GM21526 (cell line): ENCODE results near the gene TLL1.

Source experiments
- ATAC-seq: cut with Tn5 transposase; IDR thresholded peaks from one replicate; pipeline ENCODE4 v1.9.1; 2021; ENCODE audit warnings: moderate library complexity; ENCODE audit not compliant: unreplicated experiment, low FRiP score

The TLL1 gene

DNA sequence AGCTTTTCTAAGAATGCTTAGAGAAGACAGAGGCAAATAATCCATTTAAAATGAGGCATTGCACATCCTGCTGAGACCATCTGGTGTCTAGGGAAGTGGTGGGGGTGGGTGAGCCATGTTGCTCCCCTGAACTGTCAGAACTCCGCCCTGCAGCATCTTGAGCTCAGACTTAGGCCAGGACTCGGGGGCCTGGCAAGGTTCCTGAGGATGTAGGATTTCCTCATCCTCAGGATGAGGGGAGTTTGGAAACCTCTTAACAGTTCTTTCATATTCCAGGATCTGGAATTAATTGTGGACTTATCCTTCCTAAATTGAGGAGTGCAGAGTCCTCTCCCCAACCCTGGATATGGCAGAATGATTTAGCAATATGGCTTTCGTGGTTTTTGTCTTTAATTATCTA lies 6.6 kb downstream of the TLL1 start:
- ATAC-seq = no peak

DNA sequence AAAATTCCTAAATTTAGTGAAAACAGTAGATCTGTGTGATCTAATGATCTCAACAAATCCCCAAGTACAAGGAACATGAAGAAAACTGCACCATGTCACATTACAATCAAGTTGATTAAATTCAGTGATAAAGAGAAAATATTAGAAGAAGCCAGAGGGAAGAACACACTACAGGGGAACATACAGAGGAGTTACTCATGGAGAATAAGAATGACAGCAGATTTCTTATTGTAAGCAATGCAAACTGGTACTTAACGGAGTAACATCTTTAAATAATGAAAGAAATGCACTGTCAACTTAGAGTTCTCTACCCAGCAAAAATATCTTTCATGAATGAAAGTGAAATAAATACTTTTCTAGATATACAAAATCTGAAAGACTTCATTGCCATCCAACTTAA lies 21.1 kb downstream of the TLL1 start:
- ATAC-seq = no peak

DNA sequence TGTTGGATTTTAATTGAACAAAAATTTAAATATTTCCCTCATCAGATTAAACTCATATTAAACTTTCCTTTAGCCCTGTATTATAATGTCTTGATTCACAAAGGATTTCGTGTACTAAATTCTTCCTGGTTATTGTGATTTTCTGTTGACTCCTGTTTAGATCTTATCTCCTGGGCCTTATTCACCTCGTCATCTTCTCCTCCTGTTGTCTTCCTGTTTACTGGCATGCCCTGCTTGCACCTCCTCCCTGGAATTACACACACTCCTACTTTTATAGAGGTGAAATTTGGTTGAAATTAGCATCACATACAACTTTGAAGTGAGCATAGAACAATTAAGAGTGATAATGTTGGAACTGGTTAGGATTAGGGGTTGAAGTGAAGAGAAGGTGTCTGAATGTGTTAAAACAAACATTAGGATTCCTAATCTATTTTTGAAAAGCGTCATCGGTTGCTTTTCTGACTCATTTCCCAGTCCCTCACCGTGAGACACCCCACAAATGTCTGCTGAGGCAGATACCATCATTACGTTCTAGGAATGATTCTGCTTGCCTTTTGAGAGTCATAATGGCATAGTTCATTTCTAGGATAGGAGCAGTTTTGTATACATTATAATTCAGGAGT lies 32.5 kb downstream of the TLL1 start:
- no peak for ATAC-seq

DNA sequence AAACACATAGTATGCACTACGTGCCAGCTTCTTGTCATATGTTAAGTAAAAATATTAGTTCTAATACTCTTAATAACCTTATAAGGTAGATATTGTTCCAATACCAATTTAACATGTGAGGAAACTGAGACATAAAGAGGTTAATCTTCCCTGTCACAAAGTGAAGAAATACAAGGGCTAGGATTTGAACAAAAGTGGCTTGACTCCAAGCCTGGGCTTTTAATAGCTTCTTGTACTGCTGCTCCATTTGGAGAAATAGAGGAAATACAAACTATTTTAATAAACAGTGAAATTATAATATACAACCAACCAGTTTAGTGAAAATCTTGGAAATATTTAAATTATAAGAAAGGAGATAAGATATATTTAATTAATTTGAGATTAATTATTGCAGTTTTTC lies 33.2 kb downstream of the TLL1 start:
- no peak for ATAC-seq

DNA sequence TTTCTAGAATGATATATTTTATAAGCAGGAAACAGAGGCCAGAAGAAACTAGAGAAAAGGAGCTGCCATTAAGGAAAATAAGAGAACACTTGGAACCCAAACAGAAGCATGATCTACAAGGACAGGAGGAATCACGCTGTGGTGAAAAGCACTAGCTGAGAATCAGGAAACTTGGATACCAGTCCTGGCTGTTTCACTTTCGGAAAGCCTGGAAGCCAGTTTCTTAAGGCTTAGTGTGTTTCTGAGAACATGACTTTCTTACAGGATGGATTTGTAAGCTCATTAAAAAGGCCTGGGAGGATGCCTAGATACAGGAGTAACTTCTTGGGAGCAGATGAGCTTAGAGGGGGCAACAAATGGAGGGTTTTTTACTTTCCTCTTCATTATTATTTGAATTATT lies 36.9 kb downstream of the TLL1 start:
- ATAC-seq = no peak

DNA sequence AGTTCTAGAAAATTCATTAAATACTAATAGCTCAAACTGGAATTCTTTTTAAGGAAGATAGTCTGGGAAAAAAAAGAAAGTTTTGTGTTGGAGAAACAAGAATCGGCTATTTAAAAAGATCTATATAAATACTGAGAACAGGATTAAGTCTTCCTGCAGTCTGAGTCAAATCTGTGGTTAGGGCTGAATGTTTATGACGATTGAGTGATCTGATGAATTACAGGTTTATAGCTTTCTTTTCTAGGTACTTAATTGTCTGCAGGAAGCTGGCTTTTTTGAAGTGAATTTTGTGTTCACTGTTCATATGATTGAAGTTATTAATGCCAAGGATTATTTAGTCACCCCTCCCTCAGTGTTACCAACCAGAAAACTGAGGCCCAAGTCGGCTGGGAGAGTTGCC lies 42.2 kb downstream of the TLL1 start:
- ATAC-seq = no peak

DNA sequence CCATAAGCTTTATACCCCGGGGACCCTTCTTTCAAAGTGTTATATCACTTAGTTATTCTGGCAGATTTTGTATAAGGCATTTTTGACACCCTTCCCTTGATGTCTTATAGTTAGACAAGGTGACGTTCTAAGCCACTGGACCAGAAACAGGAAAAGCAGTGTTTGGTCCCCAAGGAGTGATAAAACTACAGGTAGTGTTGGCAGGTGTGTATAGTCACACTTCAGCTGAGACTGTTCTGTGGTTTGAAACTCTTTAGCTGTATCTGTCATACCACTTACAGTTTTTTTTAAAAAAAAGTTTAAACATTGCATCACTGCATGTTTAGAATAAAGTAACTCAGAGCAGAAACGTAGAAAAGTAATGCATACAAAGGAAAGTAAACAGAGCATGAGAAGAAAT lies 48.5 kb downstream of the TLL1 start:
- no peak for ATAC-seq

DNA sequence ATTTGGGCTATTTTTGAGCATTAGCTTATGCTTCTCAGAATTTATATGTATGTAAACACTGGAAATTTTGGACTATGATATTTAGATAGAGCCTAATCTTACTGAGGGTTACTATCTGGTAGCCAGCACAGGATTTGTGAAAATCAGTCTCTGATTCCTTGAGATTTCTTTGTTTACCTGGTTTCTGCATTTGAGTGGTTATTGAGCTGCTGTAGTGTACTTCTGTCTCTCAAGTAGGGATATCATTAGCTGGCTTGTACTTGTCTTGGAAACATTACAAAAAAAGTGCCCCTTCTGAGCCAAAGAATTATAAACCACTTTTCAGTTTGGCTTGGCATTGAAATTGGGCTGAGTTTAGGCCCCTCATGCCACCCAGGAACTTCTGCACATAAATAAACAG lies 49.7 kb downstream of the TLL1 start:
- no peak for ATAC-seq

DNA sequence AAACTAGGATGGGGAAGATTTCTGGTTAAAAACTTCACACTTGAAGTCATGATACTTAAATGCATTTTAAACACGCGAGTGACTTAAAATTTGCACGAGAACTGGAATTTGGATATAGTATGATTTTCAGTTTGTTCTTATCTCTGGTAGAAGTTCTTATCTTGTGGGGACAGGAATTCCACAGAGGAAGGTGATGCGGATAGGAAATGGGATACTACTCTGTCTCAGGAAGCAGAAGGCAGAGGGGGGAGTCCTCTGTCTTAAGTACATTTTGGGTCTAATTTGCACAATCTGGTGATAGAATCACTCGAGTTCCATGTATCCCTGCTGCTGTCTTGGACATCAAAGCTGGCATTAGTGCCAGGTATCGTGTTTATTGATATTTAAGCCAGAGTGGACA lies 53.3 kb downstream of the TLL1 start:
- no peak for ATAC-seq

DNA sequence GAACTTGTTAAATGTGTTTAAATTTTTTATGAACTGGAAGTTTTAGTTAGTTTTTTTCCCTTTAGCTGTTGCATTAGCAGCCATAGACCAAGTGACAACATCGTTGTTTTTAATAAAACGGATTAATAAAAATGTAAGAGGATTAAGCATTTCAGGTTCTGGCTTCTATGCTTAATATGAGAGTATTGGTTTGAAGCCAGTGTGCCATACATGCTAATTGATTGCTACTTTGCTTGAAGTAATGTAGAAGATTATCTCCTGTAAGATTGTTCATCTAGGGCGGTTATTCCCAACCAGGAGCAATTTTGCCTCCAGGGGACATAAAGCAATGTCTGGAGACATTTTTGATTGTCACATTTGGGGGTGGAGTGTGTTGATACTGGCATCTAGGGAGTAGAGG lies 54.3 kb downstream of the TLL1 start:
- no peak for ATAC-seq

DNA sequence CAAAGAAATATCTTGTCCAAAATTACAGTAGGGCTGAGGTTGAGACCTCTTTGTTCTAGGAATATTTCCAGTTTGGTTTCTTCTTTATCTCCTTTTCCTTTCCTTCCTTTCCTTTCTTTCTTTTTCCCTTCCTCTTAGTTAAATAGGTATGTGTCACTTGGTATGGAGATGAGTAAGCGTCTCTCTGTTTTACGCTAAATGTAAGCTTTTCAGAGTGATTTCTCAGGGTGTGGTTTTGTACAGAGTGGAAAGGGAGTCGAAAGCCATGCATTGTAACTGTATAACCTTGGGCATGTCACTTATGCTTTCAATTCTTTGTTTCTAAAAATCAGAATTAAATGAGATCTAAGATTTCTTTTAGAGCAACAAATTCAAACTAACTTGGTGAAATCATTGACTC lies 54.8 kb downstream of the TLL1 start:
- no peak for ATAC-seq

DNA sequence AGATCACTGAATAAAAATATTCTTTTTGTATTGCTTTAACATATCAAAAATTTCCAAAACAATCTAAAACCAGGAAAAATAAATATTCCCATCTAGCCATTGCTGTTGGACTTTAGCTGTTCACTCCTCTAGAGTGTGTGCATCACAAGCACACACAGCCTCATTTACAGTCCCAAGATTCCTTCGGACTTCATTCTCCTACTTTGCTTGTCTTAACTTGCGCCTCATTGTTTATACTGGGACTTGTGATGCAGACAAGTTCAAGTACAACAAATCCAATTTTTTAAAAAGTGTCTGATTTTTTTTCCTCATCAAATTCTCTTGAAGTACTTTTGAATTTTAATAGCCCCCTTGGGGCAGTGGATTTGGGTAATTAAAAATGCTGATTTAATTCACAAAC lies 55.6 kb downstream of the TLL1 start:
- no peak for ATAC-seq

DNA sequence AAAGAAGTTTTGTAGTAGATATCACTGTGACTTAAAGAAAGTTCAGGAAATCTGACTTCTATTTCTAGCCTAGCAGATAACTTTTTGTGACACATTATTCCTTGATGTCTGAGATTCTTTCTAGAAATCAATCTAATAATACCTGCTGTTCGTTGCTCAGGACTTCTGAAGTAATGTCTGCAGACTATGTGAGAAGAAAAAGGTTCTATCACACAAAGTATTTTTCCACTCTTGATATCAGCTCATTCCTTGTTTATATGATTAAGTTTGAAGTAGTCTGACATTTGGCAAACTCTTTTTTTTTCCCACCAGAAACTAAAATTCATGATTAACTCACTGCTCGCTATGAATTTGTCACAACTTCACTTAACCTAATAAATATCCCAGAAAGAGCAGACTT lies 56.6 kb downstream of the TLL1 start:
- no peak for ATAC-seq

DNA sequence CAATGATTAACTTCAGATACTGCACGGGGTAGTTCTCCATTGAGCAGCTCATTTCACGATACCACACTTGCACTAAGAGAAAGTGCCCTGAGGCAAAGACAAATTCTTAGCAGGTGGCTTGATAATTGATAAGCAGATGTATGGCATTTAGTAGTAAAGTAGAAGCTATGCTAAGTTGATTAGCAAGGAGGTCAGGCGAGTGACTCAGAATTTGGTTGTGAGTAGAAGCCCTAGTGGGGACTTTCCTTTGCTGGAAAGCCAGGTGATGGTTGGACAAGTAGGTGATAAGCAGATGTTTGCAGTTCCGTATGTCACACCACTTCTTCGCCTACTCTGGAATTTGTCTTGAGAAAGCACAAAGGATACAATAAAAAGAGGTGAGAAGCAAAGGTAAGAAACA lies 58.7 kb downstream of the TLL1 start:
- ATAC-seq = no peak

DNA sequence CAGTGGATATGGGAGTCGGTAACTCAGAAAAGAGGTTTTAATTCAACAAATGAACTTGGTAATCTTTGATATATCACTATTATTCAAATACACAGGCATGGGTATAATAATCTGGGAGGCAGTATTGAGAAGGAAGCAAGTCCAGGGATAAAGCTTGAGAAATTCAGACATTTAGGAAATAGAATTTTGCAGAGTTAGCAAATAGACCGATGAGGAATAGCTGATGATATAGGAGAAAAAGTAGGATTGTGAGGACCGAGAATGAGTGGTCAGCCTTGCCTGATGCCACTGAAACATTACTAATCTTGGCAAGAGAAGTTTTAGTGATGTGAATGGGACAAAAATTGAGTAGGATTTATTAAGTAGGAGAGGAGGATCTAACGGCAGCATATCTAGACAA lies 71.9 kb downstream of the TLL1 start:
- ATAC-seq = no peak

DNA sequence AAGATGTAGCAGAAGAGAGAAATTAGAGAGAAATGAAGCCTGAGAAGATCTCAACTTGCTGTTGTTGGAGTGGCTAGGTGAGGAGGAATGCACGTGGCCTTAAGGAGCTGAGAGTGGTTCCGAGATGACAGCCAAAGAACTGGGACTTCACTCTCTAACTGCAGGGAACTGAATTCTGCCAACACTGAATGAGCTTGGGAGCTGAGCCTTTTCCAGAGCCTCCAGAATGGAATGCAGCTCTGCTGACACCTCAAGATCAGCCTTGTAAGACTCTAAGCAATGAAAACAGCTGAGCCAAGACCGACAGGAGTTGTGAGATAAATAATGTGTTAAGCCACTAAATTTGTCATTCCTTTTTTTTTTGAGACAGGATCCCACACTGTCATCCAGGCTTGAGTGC lies 73.0 kb downstream of the TLL1 start:
- no peak for ATAC-seq

DNA sequence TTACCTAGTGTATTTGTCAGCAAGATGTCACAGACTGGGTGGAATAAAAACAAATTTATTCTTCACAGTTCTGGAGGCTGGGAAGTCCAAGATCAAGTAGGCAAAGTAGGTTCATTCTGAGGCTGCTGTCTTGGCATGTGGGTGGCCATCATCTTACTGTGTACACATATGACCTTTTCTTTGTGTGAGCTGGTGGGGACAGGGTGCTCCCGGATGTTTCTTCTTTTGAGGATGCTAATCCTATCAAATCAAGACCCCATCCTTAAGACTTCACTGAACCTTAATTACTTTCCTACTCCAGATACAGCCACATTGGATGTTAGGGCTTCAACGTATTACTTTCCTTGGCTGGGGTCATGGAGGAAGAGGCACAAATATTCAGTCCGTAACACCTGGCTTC lies 74.0 kb downstream of the TLL1 start:
- no peak for ATAC-seq

DNA sequence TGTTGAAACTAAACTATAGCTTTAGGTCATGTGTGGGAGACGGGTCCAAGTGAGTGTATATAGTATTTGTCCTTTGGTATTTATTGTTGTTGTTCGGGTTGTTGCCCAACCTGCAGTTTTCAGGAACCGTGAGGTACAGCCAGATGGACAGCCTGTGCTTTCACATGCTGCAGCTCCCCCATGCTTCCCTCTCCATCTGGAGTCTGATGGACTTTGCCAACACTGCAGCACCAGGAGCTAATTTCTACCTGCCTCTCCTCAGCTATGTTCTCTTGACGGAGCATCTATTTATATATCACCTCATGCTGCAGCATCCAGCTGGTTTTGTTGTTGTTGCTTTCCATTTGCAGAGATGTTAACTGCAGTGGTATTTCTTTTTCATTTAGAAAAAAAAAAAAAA lies 80.1 kb downstream of the TLL1 start:
- ATAC-seq = no peak

DNA sequence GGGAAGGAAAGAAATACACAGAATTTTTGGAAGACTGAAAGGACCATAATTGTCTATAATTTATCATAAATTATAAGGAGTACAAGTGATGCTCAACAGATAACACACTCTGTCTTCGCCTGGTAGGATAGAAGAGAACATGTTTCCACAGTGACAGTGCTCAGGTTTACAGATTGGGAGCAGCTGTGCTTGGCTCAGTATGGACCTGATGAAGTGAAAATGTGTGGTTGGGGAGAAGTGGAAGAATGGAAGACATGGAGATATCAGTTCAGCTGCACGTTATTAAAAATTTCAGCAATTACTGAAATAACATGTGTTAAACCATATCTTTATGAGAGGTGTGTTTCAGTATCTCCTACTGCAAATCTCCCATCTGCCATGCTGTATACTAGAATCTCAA lies 90.6 kb downstream of the TLL1 start:
- no peak for ATAC-seq

DNA sequence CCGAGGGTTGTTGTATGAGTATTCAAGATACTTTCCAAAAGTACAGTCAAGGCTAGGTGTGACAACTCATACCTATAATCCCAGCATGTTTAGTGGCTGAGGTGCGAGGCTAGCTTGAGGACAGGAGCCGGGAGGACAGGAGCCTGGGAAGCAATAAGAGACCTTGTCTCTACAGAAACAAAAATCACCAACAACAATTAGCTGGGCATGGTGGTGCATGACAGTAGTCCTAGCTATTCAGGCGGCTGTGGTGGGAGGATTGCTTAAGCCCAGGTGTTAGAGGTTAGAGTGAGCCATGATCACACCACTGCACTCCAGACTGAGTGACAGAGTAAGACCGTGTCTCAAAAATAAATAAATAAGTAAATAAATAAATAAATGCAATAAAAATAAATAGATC lies 91.6 kb downstream of the TLL1 start:
- no peak for ATAC-seq

DNA sequence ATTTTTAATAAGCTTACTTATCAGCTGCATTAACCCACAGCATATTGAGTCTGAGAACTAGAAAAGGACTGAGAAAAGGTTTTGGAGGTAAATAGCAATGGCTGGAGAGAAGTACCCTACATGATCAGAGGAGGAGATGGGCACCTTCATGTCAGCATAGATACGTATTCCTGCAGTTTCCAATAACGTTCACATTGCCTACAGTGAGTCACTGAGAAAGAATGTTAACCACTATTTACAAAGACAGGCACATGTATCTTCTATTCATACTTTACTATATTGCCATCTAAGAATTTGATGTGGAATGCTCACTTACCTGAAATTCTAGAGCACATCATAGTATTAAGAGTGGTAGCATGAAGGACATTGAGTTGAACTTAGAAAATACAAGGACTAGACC lies 92.5 kb downstream of the TLL1 start:
- no peak for ATAC-seq

DNA sequence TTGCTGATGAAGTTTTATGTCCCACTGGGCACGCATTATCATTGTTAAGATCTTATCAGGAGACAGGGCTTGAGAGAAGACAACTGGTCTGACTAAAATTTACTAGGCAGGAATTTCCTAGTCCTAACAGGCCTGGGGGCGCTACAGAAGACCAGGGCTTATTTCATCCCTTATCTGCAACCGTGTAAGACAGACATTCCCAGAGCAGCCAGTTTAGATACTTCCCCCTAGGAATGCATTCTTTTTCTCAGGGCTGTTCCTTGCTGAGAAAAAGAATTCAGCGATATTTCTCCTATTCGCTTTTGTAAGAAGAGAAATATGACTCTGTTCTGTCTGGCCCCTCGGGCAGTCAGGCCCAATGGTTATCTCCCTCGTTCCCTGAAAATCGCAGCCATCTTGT lies 93.8 kb downstream of the TLL1 start:
- no peak for ATAC-seq

DNA sequence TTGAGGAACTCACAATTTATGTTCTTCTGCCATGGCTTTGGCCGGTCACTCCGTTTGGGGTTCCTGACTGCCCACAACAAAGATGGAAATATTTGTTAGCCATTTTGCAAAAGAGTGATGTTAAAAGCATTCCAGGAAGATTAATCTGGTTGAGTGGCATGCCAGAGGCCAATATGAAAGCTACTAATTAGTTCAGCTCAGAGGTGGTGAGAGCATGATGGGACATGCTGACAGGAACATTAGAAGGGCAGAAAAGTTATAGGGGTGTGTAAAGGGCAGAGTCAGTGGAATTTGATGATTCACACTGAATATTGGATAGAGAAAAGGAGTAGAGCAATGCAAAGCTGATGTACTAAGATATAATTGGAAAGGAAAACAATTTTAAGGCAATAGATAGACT lies 94.4 kb downstream of the TLL1 start:
- ATAC-seq = no peak
